LHCN-M2 (cell line): Measurements from ENCODE around the gene GSTM4. TPM values are rescaled to one million over a fixed set of nuclear protein-coding genes. Genes with fewer than 3 reads are reported as not detected.
"Not testable (repeated sequence)": the region's sequence is repeated elsewhere in the genome, so short reads cannot be mapped to it uniquely, and the experiment has no call there.

Experiments
- DNase-seq: peaks from one replicate; pipeline ENCODE4 v3.0.0-alpha.2; 2012; ENCODE audit warnings: low read depth
- total RNA-seq: library from RNA; depleted of rRNA; stranded (reverse); fragments of >200 nt; gene quantifications from 2 replicates; pipeline ENCODE4 v1.2.3, GENCODE V29; 2014

The GSTM4 gene
- total RNA-seq, 1 experiment from 2014 or later = 4.2 TPM

GRCh38 chr1:109664671-109665070 is 8.8 kb downstream of the GSTM4 start:
- DNase-seq = no peak

- peak; percentile 82 for DNase-seq
These were observed 11.7 kb downstream of the GSTM4 start, which contains the start of gene GSTM2 for GRCh38 chr1:109667452-109668122. Gene GSTM2, plus strand, starts transcription at chr1:109668057. Its CDS starts 59 bp downstream, at chr1:109668116.

GRCh38 chr1:109668123-109668775 is 12.3 kb downstream of the GSTM4 start:
- no peak for DNase-seq

GRCh38 chr1:109669246-109669948 is 13.5 kb downstream of the GSTM4 start:
- DNase-seq = no peak

- DNase-seq = not testable (repeated sequence)
These were observed 14.0 kb downstream of the GSTM4 start for GRCh38 chr1:109669949-109670302.

- no peak for DNase-seq
These were observed 15.2 kb downstream of the GSTM4 start for GRCh38 chr1:109671067-109671466.

GRCh38 chr1:109673861-109674260 is 18.0 kb downstream of the GSTM4 start:
- DNase-seq = not testable (repeated sequence)

GRCh38 chr1:109676683-109677381 is 20.9 kb downstream of the GSTM4 start:
- not testable (repeated sequence) for DNase-seq

GRCh38 chr1:109677459-109677858 is 21.6 kb downstream of the GSTM4 start:
- DNase-seq = no peak

- not testable (repeated sequence) for DNase-seq
These were observed 22.7 kb downstream of the GSTM4 start for GRCh38 chr1:109678637-109679036.

GRCh38 chr1:109684777-109685176 is 28.9 kb downstream of the GSTM4 start:
- DNase-seq = not testable (repeated sequence)

GRCh38 chr1:109685399-109685798 is 29.5 kb downstream of the GSTM4 start:
- not testable (repeated sequence) for DNase-seq

GRCh38 chr1:109685890-109686289 is 30.0 kb downstream of the GSTM4 start:
- not testable (repeated sequence) for DNase-seq

- DNase-seq = not testable (repeated sequence)
These were observed 31.2 kb downstream of the GSTM4 start for GRCh38 chr1:109687109-109687508.

GRCh38 chr1:109687641-109688499 is 32.0 kb downstream of the GSTM4 start, which contains the start of gene GSTM1:
Gene GSTM1, plus strand, starts transcription at chr1:109687817. Its CDS starts 57 bp downstream, at chr1:109687874.
- DNase-seq = peak; percentile 4

GRCh38 chr1:109689844-109690405 is 34.0 kb downstream of the GSTM4 start:
- DNase-seq = no peak

GRCh38 chr1:109691759-109692158 is 35.9 kb downstream of the GSTM4 start:
- no peak for DNase-seq

- DNase-seq = not testable (repeated sequence)
These were observed 38.5 kb downstream of the GSTM4 start for GRCh38 chr1:109694400-109694799.

- not testable (repeated sequence) for DNase-seq
These were observed 39.2 kb downstream of the GSTM4 start for GRCh38 chr1:109695138-109695537.

GRCh38 chr1:109697066-109697465 is 41.2 kb downstream of the GSTM4 start:
- no peak for DNase-seq
